ENCODE results near the gene CKS1B.

Gene CKS1B

GRCh38 chr1:154956544-154956941 is 17.9 kb upstream of the CKS1B start:
- H3K27ac Mint-ChIP-seq: peak overlapping the region; percentile 95
- H3K4me3 Mint-ChIP-seq: peak overlapping the region; percentile 91
- no peaks in the 10 kb centered on the region for H3K9me3 Mint-ChIP-seq
- H3K36me3 Mint-ChIP-seq (ENCODE audit: low read depth): peaks cover 4% of the 10 kb centered on the region
- no peaks in the 10 kb centered on the region for H3K27me3 Mint-ChIP-seq
- peaks cover 77% of the 10 kb centered on the region for H3K4me1 Mint-ChIP-seq (ENCODE audit: low read depth)

- H3K9me3 Mint-ChIP-seq: no peaks in the 10 kb centered on the region
- no peaks in the 10 kb centered on the region for H3K27me3 Mint-ChIP-seq
- H3K27ac Mint-ChIP-seq: no peak overlapping the region
- peaks cover 71% of the 10 kb centered on the region for H3K4me1 Mint-ChIP-seq (ENCODE audit: low read depth)
- peaks cover 5% of the 10 kb centered on the region for H3K36me3 Mint-ChIP-seq (ENCODE audit: low read depth)
- peak overlapping the region; percentile 13 for H3K4me3 Mint-ChIP-seq
Measured at GRCh38 chr1:154957091-154957657, 17.3 kb upstream of the CKS1B start.

- H3K27me3 Mint-ChIP-seq: no peaks in the 10 kb centered on the region
- no peaks in the 10 kb centered on the region for H3K9me3 Mint-ChIP-seq
- peaks cover 71% of the 10 kb centered on the region for H3K4me1 Mint-ChIP-seq (ENCODE audit: low read depth)
- H3K36me3 Mint-ChIP-seq (ENCODE audit: low read depth): peaks cover 14% of the 10 kb centered on the region
- H3K4me3 Mint-ChIP-seq: no peak overlapping the region
- no peak overlapping the region for H3K27ac Mint-ChIP-seq
Measured at GRCh38 chr1:154958036-154958435, 16.4 kb upstream of the CKS1B start.

GRCh38 chr1:154958681-154959425 is 15.6 kb upstream of the CKS1B start:
- Mint-ChIP-seq H3K4me3 (no peak overlapping the region), H3K27ac (peak overlapping the region; percentile 52), H3K4me1 (ENCODE audit: low read depth) (peaks cover 71% of the 10 kb centered on the region), H3K36me3 (ENCODE audit: low read depth) (peaks cover 19% of the 10 kb centered on the region), H3K9me3 (no peaks in the 10 kb centered on the region), H3K27me3 (no peaks in the 10 kb centered on the region)

GRCh38 chr1:154959426-154959780 is 15.1 kb upstream of the CKS1B start:
- H3K27me3 Mint-ChIP-seq: no peaks in the 10 kb centered on the region
- H3K36me3 Mint-ChIP-seq (ENCODE audit: low read depth): peaks cover 22% of the 10 kb centered on the region
- no peak overlapping the region for H3K27ac Mint-ChIP-seq
- peaks cover 68% of the 10 kb centered on the region for H3K4me1 Mint-ChIP-seq (ENCODE audit: low read depth)
- H3K4me3 Mint-ChIP-seq: peak overlapping the region; percentile 53
- H3K9me3 Mint-ChIP-seq: no peaks in the 10 kb centered on the region

GRCh38 chr1:154960446-154961136 is 13.9 kb upstream of the CKS1B start:
- peaks cover 33% of the 10 kb centered on the region for H3K36me3 Mint-ChIP-seq (ENCODE audit: low read depth)
- H3K4me3 Mint-ChIP-seq: peak overlapping the region; percentile 92
- peaks cover 56% of the 10 kb centered on the region for H3K4me1 Mint-ChIP-seq (ENCODE audit: low read depth)
- H3K27ac Mint-ChIP-seq: peak overlapping the region; percentile 89
- no peaks in the 10 kb centered on the region for H3K9me3 Mint-ChIP-seq
- H3K27me3 Mint-ChIP-seq: no peaks in the 10 kb centered on the region

GRCh38 chr1:154961207-154962155 is 13.0 kb upstream of the CKS1B start, which contains the start of gene PYGO2:
PYGO2 (minus strand) TSS chr1:154961782; CDS start chr1:154961576, 206 bp downstream.
- Mint-ChIP-seq H3K27me3 (no peaks in the 10 kb centered on the region), H3K4me1 (ENCODE audit: low read depth) (peaks cover 47% of the 10 kb centered on the region), H3K27ac (peak within 1 kb of the TSS; percentile 93), H3K9me3 (no peaks in the 10 kb centered on the region), H3K36me3 (ENCODE audit: low read depth) (peaks cover 35% of the 10 kb centered on the region), H3K4me3 (peak within 1 kb of the TSS; percentile 92)

- Mint-ChIP-seq H3K4me1 (ENCODE audit: low read depth) (peaks cover 41% of the 10 kb centered on the region), H3K9me3 (no peaks in the 10 kb centered on the region), H3K4me3 (peak overlapping the region; percentile 91), H3K27ac (peak overlapping the region; percentile 93), H3K36me3 (ENCODE audit: low read depth) (peaks cover 35% of the 10 kb centered on the region), H3K27me3 (no peaks in the 10 kb centered on the region)
Measured at GRCh38 chr1:154962156-154962749, 12.2 kb upstream of the CKS1B start.

- Mint-ChIP-seq H3K9me3 (no peaks in the 10 kb centered on the region), H3K36me3 (ENCODE audit: low read depth) (peaks cover 35% of the 10 kb centered on the region), H3K4me3 (peak overlapping the region; percentile 91), H3K4me1 (ENCODE audit: low read depth) (peaks cover 36% of the 10 kb centered on the region), H3K27me3 (no peaks in the 10 kb centered on the region), H3K27ac (peak overlapping the region; percentile 93)
Measured at GRCh38 chr1:154962795-154963330, 11.6 kb upstream of the CKS1B start.

- peak overlapping the region; percentile 60 for H3K27ac Mint-ChIP-seq
- no peaks in the 10 kb centered on the region for H3K9me3 Mint-ChIP-seq
- H3K4me3 Mint-ChIP-seq: no peak overlapping the region
- H3K36me3 Mint-ChIP-seq (ENCODE audit: low read depth): peaks cover 37% of the 10 kb centered on the region
- peaks cover 30% of the 10 kb centered on the region for H3K4me1 Mint-ChIP-seq (ENCODE audit: low read depth)
- H3K27me3 Mint-ChIP-seq: no peaks in the 10 kb centered on the region
Measured at GRCh38 chr1:154963643-154964042, 10.8 kb upstream of the CKS1B start.

- no peaks in the 10 kb centered on the region for H3K9me3 Mint-ChIP-seq
- H3K27ac Mint-ChIP-seq: peak overlapping the region; percentile 60
- peaks cover 38% of the 10 kb centered on the region for H3K36me3 Mint-ChIP-seq (ENCODE audit: low read depth)
- H3K4me1 Mint-ChIP-seq (ENCODE audit: low read depth): peaks cover 32% of the 10 kb centered on the region
- H3K27me3 Mint-ChIP-seq: no peaks in the 10 kb centered on the region
- H3K4me3 Mint-ChIP-seq: no peak overlapping the region
Measured at GRCh38 chr1:154964359-154964758, 10.1 kb upstream of the CKS1B start.

GRCh38 chr1:154966111-154966510 is 8.4 kb upstream of the CKS1B start:
- Mint-ChIP-seq H3K27me3 (no peaks in the 10 kb centered on the region), H3K27ac (no peak overlapping the region), H3K4me1 (ENCODE audit: low read depth) (peaks cover 31% of the 10 kb centered on the region), H3K9me3 (no peaks in the 10 kb centered on the region), H3K4me3 (no peak overlapping the region), H3K36me3 (ENCODE audit: low read depth) (peaks cover 40% of the 10 kb centered on the region)

- Mint-ChIP-seq H3K27ac (no peak overlapping the region), H3K9me3 (no peaks in the 10 kb centered on the region), H3K36me3 (ENCODE audit: low read depth) (peaks cover 45% of the 10 kb centered on the region), H3K4me1 (ENCODE audit: low read depth) (peaks cover 40% of the 10 kb centered on the region), H3K4me3 (no peak overlapping the region), H3K27me3 (no peaks in the 10 kb centered on the region)
Measured at GRCh38 chr1:154967331-154967950, 7.0 kb upstream of the CKS1B start.

All from stimulated activated naive CD8-positive, alpha-beta T cell treated with anti-CD3 and anti-CD28 coated beads, Interleukin-15, Interleukin-2, amounts not matched to agents 100 ng/mL and 50 ng/mL, for 24 hours (primary cell).